Measurements from ENCODE around the gene APOBEC3A. TPM values are rescaled to one million over a fixed set of nuclear protein-coding genes. Genes with fewer than 3 reads are reported as not detected.
"Not testable (repeated sequence)": the region's sequence is repeated elsewhere in the genome, so short reads cannot be mapped to it uniquely, and the experiment has no call there.

The APOBEC3A gene
- total RNA-seq, 1 experiment from 2014 or later: not detected

- H3K4me3 Mint-ChIP-seq (ENCODE audit: low read depth, unreplicated experiment): no peak overlapping the region
- no peaks in the 10 kb centered on the region for H3K9me3 Mint-ChIP-seq (ENCODE audit: low read depth, unreplicated experiment)
- H3K4me1 Mint-ChIP-seq (ENCODE audit: low read depth, unreplicated experiment): peaks cover 10% of the 10 kb centered on the region
- no peak for DNase-seq
- intact Hi-C loops (cut with micrococcal nuclease; ENCODE audit: unreplicated experiment): no loop called here
- no TSS peak for BruUV-seq (replicated peaks)
- no peak overlapping the region for H3K27ac Mint-ChIP-seq (ENCODE audit: unreplicated experiment)
- CTCF ChIA-PET: no interaction called here
- peaks cover 26% of the 10 kb centered on the region for H3K36me3 Mint-ChIP-seq (ENCODE audit: insufficient read depth, unreplicated experiment)
- no peaks in the 10 kb centered on the region for H3K27me3 Mint-ChIP-seq (ENCODE audit: unreplicated experiment)
- no peak for TF ChIP-seq CTCF (IDR thresholded peaks at IDR 0.05; ENCODE audit: unreplicated experiment)
Measured at GRCh38 chr22:38986629-38987028, 29.2 kb downstream of the APOBEC3A start.

GRCh38 chr22:38987171-38987895 is 29.9 kb downstream of the APOBEC3A start:
- no peak overlapping the region for H3K4me3 Mint-ChIP-seq (ENCODE audit: low read depth, unreplicated experiment)
- H3K27me3 Mint-ChIP-seq (ENCODE audit: unreplicated experiment): no peaks in the 10 kb centered on the region
- CTCF ChIA-PET: no interaction called here
- no peak for TF ChIP-seq CTCF (IDR thresholded peaks at IDR 0.05; ENCODE audit: unreplicated experiment)
- DNase-seq: no peak
- BruUV-seq (replicated peaks): no TSS peak
- peaks cover 10% of the 10 kb centered on the region for H3K4me1 Mint-ChIP-seq (ENCODE audit: low read depth, unreplicated experiment)
- no peaks in the 10 kb centered on the region for H3K9me3 Mint-ChIP-seq (ENCODE audit: low read depth, unreplicated experiment)
- no peak overlapping the region for H3K27ac Mint-ChIP-seq (ENCODE audit: unreplicated experiment)
- peaks cover 20% of the 10 kb centered on the region for H3K36me3 Mint-ChIP-seq (ENCODE audit: insufficient read depth, unreplicated experiment)
- intact Hi-C loops (cut with micrococcal nuclease; ENCODE audit: unreplicated experiment): no loop called here

GRCh38 chr22:38989466-38989865 is 32.1 kb downstream of the APOBEC3A start:
- Mint-ChIP-seq H3K9me3 (ENCODE audit: low read depth, unreplicated experiment) (no peaks in the 10 kb centered on the region), H3K27ac (ENCODE audit: unreplicated experiment) (no peak overlapping the region), H3K36me3 (ENCODE audit: insufficient read depth, unreplicated experiment) (peaks cover 14% of the 10 kb centered on the region), H3K4me1 (ENCODE audit: low read depth, unreplicated experiment) (peaks cover 10% of the 10 kb centered on the region), H3K4me3 (ENCODE audit: low read depth, unreplicated experiment) (no peak overlapping the region), H3K27me3 (ENCODE audit: unreplicated experiment) (no peaks in the 10 kb centered on the region)
- CTCF ChIA-PET: no interaction called here
- no peak for TF ChIP-seq CTCF (IDR thresholded peaks at IDR 0.05; ENCODE audit: unreplicated experiment)
- BruUV-seq (replicated peaks): no TSS peak
- DNase-seq: no peak
- intact Hi-C loops (cut with micrococcal nuclease; ENCODE audit: unreplicated experiment): no loop called here

- H3K27me3 Mint-ChIP-seq (ENCODE audit: unreplicated experiment); H3K9me3 Mint-ChIP-seq (ENCODE audit: low read depth, unreplicated experiment); H3K36me3 Mint-ChIP-seq (ENCODE audit: insufficient read depth, unreplicated experiment); DNase-seq; H3K4me3 Mint-ChIP-seq (ENCODE audit: low read depth, unreplicated experiment); H3K4me1 Mint-ChIP-seq (ENCODE audit: low read depth, unreplicated experiment); H3K27ac Mint-ChIP-seq (ENCODE audit: unreplicated experiment); intact Hi-C loops (cut with micrococcal nuclease; ENCODE audit: unreplicated experiment); BruUV-seq (replicated peaks); CTCF ChIA-PET: not testable (repeated sequence)
Measured at GRCh38 chr22:38992871-38993371, 35.5 kb downstream of the APOBEC3A start.

- Mint-ChIP-seq H3K27me3 (ENCODE audit: unreplicated experiment) (no peaks in the 10 kb centered on the region), H3K9me3 (ENCODE audit: low read depth, unreplicated experiment) (peaks cover 4% of the 10 kb centered on the region), H3K36me3 (ENCODE audit: insufficient read depth, unreplicated experiment) (no peaks in the 10 kb centered on the region), H3K27ac (ENCODE audit: unreplicated experiment) (no peak overlapping the region), H3K4me3 (ENCODE audit: low read depth, unreplicated experiment) (no peak overlapping the region), H3K4me1 (ENCODE audit: low read depth, unreplicated experiment) (no peaks in the 10 kb centered on the region)
- TF ChIP-seq CTCF (IDR thresholded peaks at IDR 0.05; ENCODE audit: unreplicated experiment): no peak
- CTCF ChIA-PET: no interaction called here
- BruUV-seq (replicated peaks): no TSS peak
- DNase-seq: no peak
- intact Hi-C loops (cut with micrococcal nuclease; ENCODE audit: unreplicated experiment): no loop called here
Measured at GRCh38 chr22:38996105-38996504, 38.7 kb downstream of the APOBEC3A start.

Measured in Calu3 (cell line).